ENCODE measurements around the gene ZNF335.

Gene ZNF335

DNA sequence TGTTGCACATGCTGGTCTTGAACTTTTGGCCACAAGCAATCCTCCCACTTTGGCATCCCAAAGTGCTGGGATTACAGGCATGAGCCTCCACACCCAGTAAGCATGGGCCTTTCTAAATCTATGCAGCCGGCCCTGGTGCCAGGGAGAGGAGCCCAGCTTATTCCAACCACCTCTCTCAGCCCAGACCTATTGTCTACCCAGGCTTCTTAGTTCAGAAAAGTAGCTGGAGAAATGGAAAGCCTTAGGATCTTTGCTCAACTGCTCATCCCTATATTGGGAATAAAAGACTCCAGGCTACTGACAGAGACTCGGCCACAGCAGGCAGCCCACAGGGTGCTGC, 45.3 kb downstream of the ZNF335 start:
- TF ChIP-seq, protein P1, sequence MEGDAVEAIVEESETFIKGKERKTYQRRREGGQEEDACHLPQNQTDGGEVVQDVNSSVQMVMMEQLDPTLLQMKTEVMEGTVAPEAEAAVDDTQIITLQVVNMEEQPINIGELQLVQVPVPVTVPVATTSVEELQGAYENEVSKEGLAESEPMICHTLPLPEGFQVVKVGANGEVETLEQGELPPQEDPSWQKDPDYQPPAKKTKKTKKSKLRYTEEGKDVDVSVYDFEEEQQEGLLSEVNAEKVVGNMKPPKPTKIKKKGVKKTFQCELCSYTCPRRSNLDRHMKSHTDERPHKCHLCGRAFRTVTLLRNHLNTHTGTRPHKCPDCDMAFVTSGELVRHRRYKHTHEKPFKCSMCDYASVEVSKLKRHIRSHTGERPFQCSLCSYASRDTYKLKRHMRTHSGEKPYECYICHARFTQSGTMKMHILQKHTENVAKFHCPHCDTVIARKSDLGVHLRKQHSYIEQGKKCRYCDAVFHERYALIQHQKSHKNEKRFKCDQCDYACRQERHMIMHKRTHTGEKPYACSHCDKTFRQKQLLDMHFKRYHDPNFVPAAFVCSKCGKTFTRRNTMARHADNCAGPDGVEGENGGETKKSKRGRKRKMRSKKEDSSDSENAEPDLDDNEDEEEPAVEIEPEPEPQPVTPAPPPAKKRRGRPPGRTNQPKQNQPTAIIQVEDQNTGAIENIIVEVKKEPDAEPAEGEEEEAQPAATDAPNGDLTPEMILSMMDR (IDR thresholded peaks at IDR 0.05) = no peak
- H3K4me3 ChIP-seq = no peak overlapping the region
- H3K36me3 ChIP-seq = no peaks in the 10 kb centered on the region
- H3K9me3 ChIP-seq = no peaks in the 10 kb centered on the region
- peaks cover 0 to 17% (median 9%) of the 10 kb centered on the region in 4 donors for H3K4me1 ChIP-seq
- H3K27me3 ChIP-seq = peaks cover 0 to 1% of the 10 kb centered on the region in 2 donors
- DNase-seq = no peak
- no peak overlapping the region for H3K27ac ChIP-seq
- intact Hi-C loops (cut with DNase I; ENCODE audit: low total_unique reads) = no loop called here

DNA sequence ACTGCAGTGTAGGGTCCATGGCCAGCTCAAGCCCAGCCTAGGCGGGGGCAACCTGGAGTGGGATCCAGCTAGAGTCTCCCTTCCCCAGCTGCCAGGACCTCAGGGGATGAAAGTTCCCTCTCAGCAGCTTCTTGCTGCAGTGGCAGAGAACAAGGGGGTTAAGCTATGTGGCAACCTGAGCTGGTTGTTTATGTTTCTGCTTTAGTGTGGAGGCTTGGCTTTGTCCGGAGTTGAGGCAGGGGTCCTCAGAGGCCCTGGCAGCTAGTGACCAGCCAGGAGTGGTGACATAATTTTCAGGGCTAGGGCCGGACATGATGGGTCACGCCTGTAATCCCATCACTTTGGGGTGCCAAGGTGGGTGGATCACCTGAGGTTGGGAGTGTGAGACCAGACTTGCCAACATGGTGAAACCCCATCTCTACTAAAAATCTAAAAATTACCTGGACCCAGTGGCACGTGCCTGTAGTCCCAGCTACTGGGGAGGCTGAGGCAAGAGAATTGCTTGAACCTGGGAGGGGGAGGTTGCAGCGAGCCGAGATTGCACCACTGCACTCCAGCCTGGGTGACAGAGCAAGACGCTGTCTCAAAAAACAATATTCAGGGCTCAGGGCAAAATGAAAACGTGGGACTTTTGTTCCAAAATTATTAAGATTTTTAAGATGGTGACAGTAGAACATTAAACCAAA, 46.0 kb downstream of the ZNF335 start:
- no peak overlapping the region for H3K27ac ChIP-seq
- peaks cover 0 to 17% (median 9%) of the 10 kb centered on the region in 4 donors for H3K4me1 ChIP-seq
- no peaks in the 10 kb centered on the region for H3K36me3 ChIP-seq
- H3K27me3 ChIP-seq = peaks cover 0 to 8% of the 10 kb centered on the region in 2 donors
- H3K4me3 ChIP-seq = no peak overlapping the region
- TF ChIP-seq, protein P1 (IDR thresholded peaks at IDR 0.05) = no peak
- no peaks in the 10 kb centered on the region for H3K9me3 ChIP-seq
- DNase-seq = no peak
- intact Hi-C loops (cut with DNase I; ENCODE audit: low total_unique reads) = no loop called here

DNA sequence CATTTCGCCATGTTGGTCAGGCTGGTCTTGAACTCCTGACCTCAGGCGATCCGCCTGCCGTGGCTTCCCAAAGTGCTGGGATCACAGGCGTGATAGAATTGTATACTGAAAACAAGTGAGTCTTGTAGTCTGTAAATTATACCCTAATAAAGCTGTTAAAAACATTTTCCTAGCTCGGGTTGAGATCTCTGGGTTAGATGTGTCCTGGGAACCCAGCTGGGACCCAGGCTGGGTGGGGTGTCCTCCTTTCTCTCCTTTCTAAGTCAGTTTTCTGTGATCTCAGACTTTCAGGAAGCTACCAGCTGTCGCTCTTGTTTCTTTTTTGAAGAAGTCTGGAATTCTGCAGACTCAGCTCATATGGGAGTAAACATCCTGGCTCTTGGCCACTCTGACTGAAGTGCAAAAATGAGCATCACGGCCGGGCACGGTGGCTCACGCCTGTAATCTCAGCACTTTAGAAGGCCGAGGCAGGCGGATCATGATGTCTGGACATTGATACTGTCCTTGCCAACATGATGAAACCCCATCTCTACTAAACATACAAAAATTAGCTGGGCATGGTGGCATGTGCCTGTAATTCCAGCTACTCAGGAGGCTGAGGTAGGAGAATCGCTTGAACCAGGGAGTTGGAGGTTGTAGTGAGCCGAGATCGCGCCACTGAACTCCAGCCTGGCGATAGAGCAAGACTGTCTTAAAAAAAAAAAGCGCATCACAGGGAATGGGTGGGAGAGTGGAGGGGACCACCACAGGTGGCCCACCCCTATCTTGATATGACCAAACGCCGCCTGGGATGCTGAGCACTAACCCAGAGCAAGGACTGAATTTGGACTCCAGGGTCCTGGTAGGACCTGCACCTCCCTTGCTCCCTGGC, 47.4 kb downstream of the ZNF335 start:
- no peak overlapping the region for H3K4me3 ChIP-seq
- DNase-seq = peak in 1 of 2 donors; percentile 62
- TF ChIP-seq, protein P1 (IDR thresholded peaks at IDR 0.05) = no peak
- intact Hi-C loops (cut with DNase I; ENCODE audit: low total_unique reads) = no loop called here
- H3K4me1 ChIP-seq = peaks cover 0 to 25% (median 12%) of the 10 kb centered on the region in 4 donors
- no peaks in the 10 kb centered on the region for H3K36me3 ChIP-seq
- H3K9me3 ChIP-seq = no peaks in the 10 kb centered on the region
- H3K27me3 ChIP-seq = peaks cover 0 to 9% of the 10 kb centered on the region in 2 donors
- peak overlapping the region; percentile 23 to 57 for H3K27ac ChIP-seq

DNA sequence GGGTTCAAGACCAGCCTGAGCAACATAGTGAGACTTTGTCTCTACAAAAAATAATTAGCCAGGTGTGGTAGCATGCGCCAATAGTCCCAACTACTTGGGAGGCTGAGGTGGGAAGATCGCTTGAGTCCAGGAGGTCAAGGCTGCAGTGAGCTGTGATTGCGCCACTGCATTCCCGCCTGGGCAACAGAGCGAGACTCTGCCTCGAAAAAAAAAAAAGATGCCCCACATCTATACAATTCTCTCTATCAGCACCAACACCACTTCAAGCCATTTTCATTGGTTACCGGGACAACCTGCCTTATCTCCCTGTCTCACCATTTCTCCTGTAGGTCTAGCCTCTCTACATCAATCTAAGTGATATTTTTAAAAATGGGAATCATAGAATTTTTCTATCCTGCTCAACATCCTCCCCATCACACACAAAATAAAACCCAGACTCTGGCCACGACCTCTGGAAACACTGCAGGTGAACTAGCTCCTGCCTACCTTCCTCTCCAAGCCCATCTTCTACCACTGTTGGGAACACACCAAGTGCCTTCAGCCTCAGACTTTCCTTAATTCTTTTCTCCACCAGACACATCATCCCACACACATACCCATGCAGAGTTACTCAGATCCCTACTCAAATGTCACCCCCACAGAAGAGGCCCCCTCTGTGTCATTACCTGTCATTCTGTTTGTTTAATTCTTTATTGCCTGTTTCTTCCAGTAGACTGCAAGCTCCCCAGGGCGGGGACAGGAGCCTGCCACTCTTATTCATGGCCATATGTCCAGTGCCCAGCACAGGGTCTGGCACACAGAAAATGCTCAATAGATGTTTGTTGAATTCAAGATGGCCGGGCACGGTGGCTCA, 50.4 kb downstream of the ZNF335 start:
- intact Hi-C loops (cut with DNase I; ENCODE audit: low total_unique reads) = no loop called here
- Histone ChIP-seq H3K9me3 (no peaks in the 10 kb centered on the region), H3K27ac (no peak overlapping the region), H3K4me3 (no peak overlapping the region), H3K36me3 (no peaks in the 10 kb centered on the region), H3K27me3 (peaks cover 0 to 12% of the 10 kb centered on the region in 2 donors), H3K4me1 (peaks cover 0 to 45% (median 14%) of the 10 kb centered on the region in 4 donors)
- no peak for DNase-seq
- TF ChIP-seq, protein P1 (IDR thresholded peaks at IDR 0.05) = no peak
